HUES64 (cell line): ENCODE measurements around the gene THRAP3.
"Not testable (repeated sequence)": the region's sequence is repeated elsewhere in the genome, so short reads cannot be mapped to it uniquely, and the experiment has no call there.

Experiments
- H3K27ac ChIP-seq: 2 replicates; pipeline ENCODE4 v1.7.0; 2013; ENCODE audit warnings: low read depth, low read length, inconsistent platforms
- H3K27me3 ChIP-seq: 2 replicates; pipeline ENCODE4 v1.6.1; 2013; ENCODE audit warnings: mild to moderate bottlenecking, low read length; ENCODE audit not compliant: insufficient read depth
- H3K36me3 ChIP-seq: 2 replicates; pipeline ENCODE4 v1.6.1; 2013; ENCODE audit warnings: mild to moderate bottlenecking, low read length; ENCODE audit not compliant: insufficient read depth
- H3K4me1 ChIP-seq: 2 replicates; pipeline ENCODE4 v1.6.1; 2013; ENCODE audit warnings: mild to moderate bottlenecking, low read length, moderate library complexity; ENCODE audit not compliant: insufficient read depth
- H3K4me3 ChIP-seq: 2 replicates; pipeline ENCODE4 v1.5.1; 2013; ENCODE audit warnings: mild to moderate bottlenecking, low read length, moderate library complexity
- H3K9ac ChIP-seq: 2 replicates; pipeline ENCODE4 v1.6.1; 2013; ENCODE audit warnings: mild to moderate bottlenecking, low read depth, low read length
- H3K9me3 ChIP-seq: 2 replicates; pipeline ENCODE4 v1.6.1; 2013; ENCODE audit warnings: low read depth, low read length; ENCODE audit not compliant: insufficient read depth
- WGBS: fragments of 150-250, 120-280 bp; methylation state at CpG from one replicate; pipeline ENCODE4 v1.1.7; 2013; ENCODE audit warnings: missing lambda C conversion rate; 5-methylcytosine and 5-hydroxymethylcytosine counted together

Gene THRAP3

DNA sequence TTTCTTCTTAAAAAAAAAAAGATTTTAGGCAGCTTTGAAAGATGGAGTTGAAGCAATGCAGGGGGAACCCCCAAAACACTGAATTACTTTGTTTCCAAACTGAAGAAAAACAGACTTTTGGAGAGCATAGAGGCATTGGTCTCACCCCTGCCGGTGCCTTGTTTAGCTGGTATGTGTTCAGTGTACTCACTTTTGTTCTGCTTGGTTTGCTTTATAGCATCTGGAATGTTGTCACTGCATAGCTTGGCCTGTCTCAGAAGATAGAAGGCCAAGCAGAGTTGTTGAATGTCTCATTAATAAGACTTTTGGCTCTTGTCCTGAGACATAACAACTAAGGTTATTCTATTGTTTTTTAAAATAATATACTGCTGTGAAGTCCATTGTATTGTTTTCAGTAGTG lies 6.9 kb downstream of the THRAP3 start:
- H3K27ac ChIP-seq, result no peak overlapping the region
- peaks cover 5% of the 10 kb centered on the region for H3K4me1 ChIP-seq

DNA sequence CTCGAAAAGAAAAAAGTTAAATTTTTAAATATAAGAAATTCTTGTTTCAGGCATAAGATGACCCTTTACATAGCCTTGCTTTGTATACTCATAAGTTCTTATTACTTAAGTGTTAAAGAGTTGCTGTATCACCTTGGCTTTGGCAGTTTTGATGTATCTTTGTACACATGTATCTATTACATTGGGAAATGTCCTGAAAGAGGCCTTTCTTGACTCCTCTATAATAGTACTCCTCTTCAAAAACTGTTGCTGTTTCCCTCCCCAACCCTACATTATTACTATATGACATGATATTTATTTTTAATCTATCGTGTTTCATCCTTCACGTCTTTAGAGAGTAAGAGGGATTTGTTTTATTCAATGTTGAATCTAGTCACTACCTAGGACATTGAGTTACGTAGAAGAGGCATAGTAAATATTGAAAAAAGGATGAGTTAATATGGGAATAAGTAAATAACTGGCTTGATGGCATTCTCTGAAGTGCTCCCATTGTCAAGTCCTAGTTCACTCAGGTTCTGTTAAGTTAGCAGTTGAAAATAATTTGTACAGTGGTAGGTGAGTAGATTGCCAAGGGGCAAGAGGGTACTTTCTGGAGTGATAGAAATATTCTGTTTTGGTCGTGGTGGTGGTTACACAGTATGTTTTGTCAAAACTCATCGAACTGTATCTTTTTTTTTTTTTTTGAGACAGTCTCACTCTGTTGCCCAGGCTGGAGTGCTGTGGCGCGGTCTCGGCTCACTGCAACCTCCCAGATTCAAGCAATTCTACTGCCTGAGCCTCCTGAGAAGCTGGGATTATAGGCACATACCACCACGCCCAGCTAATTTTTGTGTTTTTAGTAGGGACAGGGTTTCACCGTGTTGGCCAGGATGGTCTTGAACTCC lies 8.2 kb downstream of the THRAP3 start:
- Histone ChIP-seq H3K4me1 (peaks cover 5% of the 10 kb centered on the region), H3K36me3 (peaks cover 55% of the 10 kb centered on the region), H3K4me3 (no peak overlapping the region), H3K27me3 (no peaks in the 10 kb centered on the region), H3K9ac (no peak overlapping the region), H3K9me3 (no peaks in the 10 kb centered on the region), H3K27ac (no peak overlapping the region)
- WGBS, result 95% methylated on average over 6 of the region's 11 CpGs

More for the DNA sequence above, 6.9 kb downstream of the THRAP3 start:
- Histone ChIP-seq H3K4me3 (no peak overlapping the region), H3K27me3 (no peaks in the 10 kb centered on the region), H3K9me3 (no peaks in the 10 kb centered on the region), H3K9ac (no peak overlapping the region), H3K36me3 (peaks cover 58% of the 10 kb centered on the region)
- WGBS, result 91% methylated on average over 1 of the region's 1 CpG

DNA sequence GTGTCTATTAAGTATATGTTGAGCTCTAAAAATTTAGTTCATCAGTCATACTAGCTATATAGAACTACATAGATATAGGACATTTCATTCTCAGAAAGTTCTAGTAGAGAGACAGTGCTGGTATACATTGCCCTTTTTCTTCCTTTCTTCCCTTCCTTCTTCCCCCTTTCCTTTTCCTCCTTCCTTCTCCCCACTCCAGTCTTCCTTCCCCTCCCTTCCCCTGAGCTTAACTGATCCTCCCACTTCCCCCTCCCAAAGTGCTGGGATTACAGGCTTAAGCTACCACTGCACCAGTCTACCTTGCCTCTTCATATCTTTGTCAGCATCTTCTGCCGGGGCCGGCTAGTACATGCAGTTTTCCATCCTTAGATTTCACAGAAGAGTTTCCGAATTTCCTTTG lies 12.1 kb downstream of the THRAP3 start:
- Histone ChIP-seq H3K4me1 (peaks cover 7% of the 10 kb centered on the region), H3K9ac (no peak overlapping the region), H3K4me3 (no peak overlapping the region), H3K9me3 (no peaks in the 10 kb centered on the region), H3K27ac (no peak overlapping the region), H3K36me3 (peaks cover 41% of the 10 kb centered on the region), H3K27me3 (no peaks in the 10 kb centered on the region)
- WGBS, result 95% methylated on average over 3 of the region's 3 CpGs

DNA sequence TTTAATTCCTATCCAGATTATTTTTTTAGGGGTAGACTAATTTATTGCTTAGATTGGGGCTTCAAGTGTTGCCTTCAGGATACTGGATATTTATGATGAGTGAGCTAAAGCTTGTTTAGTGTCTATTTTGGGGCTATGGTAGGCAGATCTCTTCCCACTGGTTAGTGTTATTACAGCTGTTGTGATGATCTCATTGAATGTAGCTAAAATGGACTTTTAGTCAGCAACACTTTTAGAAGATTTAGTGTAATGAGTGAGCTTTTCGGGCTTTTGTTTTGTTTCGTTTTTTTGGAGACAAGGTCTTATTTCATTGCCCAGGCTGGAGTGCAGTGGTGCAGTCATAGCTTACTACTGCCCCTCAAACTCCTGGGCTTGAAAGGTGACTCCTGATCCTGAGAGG lies 14.2 kb downstream of the THRAP3 start:
- H3K9me3 ChIP-seq, result no peaks in the 10 kb centered on the region
- H3K4me1 ChIP-seq, result peaks cover 9% of the 10 kb centered on the region
- peaks cover 38% of the 10 kb centered on the region for H3K36me3 ChIP-seq
- H3K27ac ChIP-seq, result no peak overlapping the region
- 94% methylated on average over 2 of the region's 2 CpGs for WGBS
- no peaks in the 10 kb centered on the region for H3K27me3 ChIP-seq
- H3K9ac ChIP-seq, result no peak overlapping the region
- no peak overlapping the region for H3K4me3 ChIP-seq

DNA sequence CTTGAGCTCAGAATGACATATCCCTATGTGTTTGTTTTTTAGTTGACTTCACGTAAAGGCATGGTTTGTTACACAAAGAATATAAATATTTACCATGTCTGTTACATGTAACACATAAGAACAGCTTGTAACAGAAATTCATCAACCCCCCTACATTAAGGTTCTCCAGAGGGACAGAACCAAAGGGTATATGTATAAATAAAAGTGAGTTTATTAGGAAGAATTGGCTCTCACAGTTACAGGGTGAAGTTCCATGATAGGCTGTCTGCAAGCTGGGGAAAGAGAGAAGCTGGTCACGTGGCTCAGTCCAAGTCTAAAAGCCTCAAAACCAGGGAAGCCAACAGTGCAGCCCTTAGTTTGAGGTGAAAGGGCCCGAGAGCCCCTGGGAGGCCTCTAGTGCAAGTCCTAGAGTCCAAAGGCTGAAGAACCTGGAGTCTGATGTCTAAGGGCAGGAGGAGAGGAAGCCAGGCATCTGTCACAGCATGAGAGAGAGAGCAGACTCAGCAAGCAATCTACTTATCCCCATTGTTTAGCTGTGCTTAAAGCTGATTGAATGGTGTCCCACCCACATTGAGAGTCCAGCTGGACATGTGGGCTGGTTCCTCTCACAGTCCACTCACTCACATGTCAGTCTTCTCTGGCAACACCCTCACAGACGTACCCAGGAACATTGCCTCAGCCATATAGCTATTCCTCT lies 15.8 kb downstream of the THRAP3 start:
- Histone ChIP-seq H3K4me3 (no peak overlapping the region), H3K9ac (no peak overlapping the region), H3K36me3 (peaks cover 32% of the 10 kb centered on the region), H3K4me1 (peaks cover 9% of the 10 kb centered on the region), H3K9me3 (no peaks in the 10 kb centered on the region), H3K27ac (no peak overlapping the region), H3K27me3 (no peaks in the 10 kb centered on the region)
- 83% methylated on average over 3 of the region's 4 CpGs for WGBS

DNA sequence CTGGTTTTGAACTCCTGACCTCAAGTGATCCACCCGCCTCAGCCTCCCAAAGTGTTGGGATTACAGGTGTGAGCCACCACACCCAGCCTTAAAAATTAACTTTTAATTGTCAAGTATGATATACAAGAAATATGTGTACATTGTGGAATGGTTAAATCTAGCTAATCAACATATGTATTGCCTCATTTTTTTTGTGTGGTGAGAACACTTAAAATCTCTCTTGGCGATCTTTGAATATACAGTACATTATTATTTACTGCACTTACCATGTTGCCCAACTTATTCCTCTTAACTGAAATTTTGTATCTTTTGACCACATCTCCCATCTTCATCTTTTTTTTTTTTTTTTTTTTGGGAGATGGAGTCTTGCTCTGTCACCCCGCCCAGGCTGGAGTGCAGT lies 23.3 kb downstream of the THRAP3 start:
- Histone ChIP-seq H3K36me3 (peaks cover 9% of the 10 kb centered on the region; the same call in 1 of the 2 replicates), H3K4me3 (no peak overlapping the region), H3K4me1 (peaks cover 9% of the 10 kb centered on the region; the same call in 1 of the 2 replicates), H3K9me3 (no peaks in the 10 kb centered on the region), H3K27me3 (no peaks in the 10 kb centered on the region), H3K9ac (no peak overlapping the region), H3K27ac (no peak overlapping the region)
- 83% methylated on average over 1 of the region's 3 CpGs for WGBS

DNA sequence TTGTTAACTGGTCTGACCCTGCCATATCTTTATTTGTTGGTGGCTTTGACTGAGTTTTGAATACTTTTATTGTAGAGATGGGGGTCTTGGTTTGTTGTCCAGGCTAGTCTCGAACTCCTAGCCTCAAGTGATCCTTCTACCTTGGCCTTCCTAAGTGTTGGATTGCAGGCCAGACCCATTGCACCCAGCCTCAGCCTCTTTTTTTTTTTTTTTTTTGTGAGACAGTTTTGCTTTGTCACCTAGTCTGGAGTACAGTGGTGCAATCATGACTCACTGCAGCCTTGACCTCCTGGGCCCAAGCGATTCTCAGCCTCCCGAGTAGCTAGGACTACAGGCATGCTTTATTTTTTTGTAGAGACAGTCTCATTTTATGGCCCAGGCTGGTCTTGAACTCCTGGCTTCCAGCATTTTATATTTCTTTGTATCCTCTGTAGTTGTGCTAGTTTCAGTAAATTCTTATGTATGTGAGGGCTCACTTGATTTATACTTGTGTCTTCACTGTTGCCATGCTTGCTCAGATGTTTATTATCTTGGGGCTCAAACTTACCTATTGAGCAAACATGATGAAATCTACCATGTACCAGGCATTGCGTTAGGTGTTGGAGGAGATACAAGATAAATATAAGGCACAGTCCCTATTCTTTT lies 24.1 kb downstream of the THRAP3 start:
- no peak overlapping the region for H3K4me3 ChIP-seq
- H3K4me1 ChIP-seq, result 0 out of 2 replicates have a peak, but pooled peaks cover 5% of the 10 kb centered on the region
- H3K36me3 ChIP-seq, result peaks cover 5% of the 10 kb centered on the region; the same call in 1 of the 2 replicates
- H3K27ac ChIP-seq, result no peak overlapping the region
- H3K9me3 ChIP-seq, result no peaks in the 10 kb centered on the region
- WGBS, result 91% methylated on average over 3 of the region's 4 CpGs
- H3K27me3 ChIP-seq, result no peaks in the 10 kb centered on the region
- H3K9ac ChIP-seq, result no peak overlapping the region

DNA sequence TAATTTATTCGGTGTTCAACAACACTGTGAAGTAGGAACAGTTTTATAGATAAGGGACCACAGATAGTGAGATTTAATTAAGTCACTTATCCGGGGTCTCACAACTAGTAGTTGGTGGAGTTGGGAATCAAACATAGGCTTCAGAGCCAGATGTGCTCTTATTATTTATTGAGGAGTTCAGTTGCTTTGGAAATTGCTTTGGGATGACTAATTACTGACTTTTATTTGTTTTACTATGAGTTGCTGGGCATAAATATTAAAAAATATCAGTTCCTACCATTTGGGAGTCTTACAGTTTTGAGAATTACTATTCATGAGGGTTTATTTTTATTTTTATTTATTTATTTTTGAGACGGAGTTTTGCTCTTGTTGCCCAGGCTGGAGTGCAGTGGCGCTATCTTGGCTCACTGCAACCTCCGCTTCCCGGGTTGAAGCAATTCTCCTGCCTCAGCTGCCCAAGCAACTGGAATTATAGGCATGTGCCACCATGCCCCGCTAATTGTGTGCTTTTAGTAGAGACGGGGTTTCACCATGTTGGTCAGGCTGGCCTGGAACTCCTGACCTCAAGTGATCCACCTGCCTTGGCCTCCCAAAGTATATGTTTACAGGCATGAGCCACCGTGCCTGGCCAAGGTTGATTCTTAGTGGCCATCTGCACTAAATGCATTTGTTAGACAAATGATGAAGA lies 27.7 kb downstream of the THRAP3 start:
- Histone ChIP-seq H3K27me3 (no peaks in the 10 kb centered on the region), H3K9ac (no peak overlapping the region), H3K27ac (no peak overlapping the region), H3K36me3 (peaks cover 12% of the 10 kb centered on the region; the same call in 1 of the 2 replicates), H3K4me3 (no peak overlapping the region), H3K9me3 (no peaks in the 10 kb centered on the region), H3K4me1 (0 out of 2 replicates have a peak, but pooled peaks cover 5% of the 10 kb centered on the region)
- WGBS, result 94% methylated on average over 9 of the region's 9 CpGs

DNA sequence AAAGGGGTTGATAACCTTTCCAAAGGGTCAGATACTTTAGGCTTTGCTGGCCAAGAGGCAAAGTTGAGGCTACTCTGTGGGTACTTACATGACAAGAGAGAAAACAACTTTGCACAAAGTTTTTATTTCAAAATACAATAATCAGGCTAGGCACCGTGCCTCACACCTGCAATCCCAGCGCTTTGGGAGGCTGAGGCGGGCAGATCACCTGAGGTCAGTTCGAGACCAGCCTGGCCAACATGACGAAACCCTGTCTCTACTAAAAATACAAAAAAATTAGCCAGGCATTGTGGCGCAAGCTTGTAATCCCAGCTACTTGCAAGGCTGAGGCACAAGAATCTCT lies 28.2 kb downstream of the THRAP3 start:
- not testable (repeated sequence) for H3K4me1 ChIP-seq, H3K27ac ChIP-seq, H3K27me3 ChIP-seq, H3K9ac ChIP-seq, H3K4me3 ChIP-seq, H3K9me3 ChIP-seq
- WGBS, result 95% methylated on average over 6 of the region's 6 CpGs
- peaks cover 12% of the 10 kb centered on the region; the same call in 1 of the 2 replicates for H3K36me3 ChIP-seq

DNA sequence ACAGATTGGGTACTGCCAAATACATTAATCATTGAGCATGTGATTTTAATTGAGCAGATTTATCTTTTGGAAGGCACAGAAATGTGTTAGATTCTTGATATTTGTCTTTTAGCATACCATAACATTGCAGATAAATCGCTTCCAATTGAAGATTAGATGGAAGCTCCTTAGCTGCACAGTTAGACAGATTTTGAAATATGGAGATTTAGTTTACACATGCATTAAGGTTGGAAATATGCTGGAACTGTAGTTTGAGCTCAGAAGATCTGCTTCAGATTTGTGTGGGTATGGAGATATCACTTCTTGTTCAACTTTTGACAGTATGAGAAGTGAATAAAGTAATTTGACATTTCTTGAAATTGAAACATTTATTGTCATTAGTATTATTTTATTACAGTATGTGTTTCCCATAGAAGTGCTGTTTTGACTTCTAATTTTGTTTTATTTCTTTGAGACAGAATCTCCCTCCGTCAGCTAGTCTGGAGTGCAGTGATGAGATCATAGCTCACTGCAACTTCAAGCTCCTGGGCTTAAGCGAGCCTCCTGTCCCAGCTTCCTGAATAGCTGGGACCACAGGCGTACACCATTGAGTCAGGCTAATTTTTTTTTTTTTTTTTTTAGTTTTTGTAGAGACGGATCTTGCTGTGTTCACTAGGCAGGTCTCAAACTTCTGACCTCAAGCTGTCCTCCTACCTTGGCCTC lies 29.1 kb downstream of the THRAP3 start:
- no peak overlapping the region for H3K9ac ChIP-seq

More for the DNA sequence above, 29.1 kb downstream of the THRAP3 start:
- WGBS, result 99% methylated on average over 4 of the region's 5 CpGs
- H3K27ac ChIP-seq, result no peak overlapping the region
- no peaks in the 10 kb centered on the region for H3K9me3 ChIP-seq
- H3K27me3 ChIP-seq, result no peaks in the 10 kb centered on the region
- peaks cover 11% of the 10 kb centered on the region for H3K4me1 ChIP-seq
- H3K4me3 ChIP-seq, result no peak overlapping the region
- H3K36me3 ChIP-seq, result peaks cover 12% of the 10 kb centered on the region; the same call in 1 of the 2 replicates
